IPS DF 6.9 (cell line): ENCODE measurements around the gene KCNIP1.

Experiments
- DNase-seq: peaks from one replicate; pipeline ENCODE4 v3.0.0-alpha.2; 2013; ENCODE audit warnings: low read depth, low spot score
- H3K27ac ChIP-seq: one replicate; pipeline ENCODE4 v1.5.1; 2013; ENCODE audit warnings: low read length, control low read depth
- H3K27me3 ChIP-seq: 2 replicates; pipeline ENCODE4 v1.6.1; 2013; ENCODE audit warnings: mild to moderate bottlenecking, low read length; ENCODE audit not compliant: control insufficient read depth, insufficient read depth
- H3K36me3 ChIP-seq: 2 replicates; pipeline ENCODE4 v1.6.1; 2013; ENCODE audit warnings: low read length; ENCODE audit not compliant: control insufficient read depth, insufficient read depth
- H3K4me1 ChIP-seq: 2 replicates; pipeline ENCODE4 v1.6.1; 2013; ENCODE audit warnings: low read length; ENCODE audit not compliant: control insufficient read depth, insufficient read depth
- H3K4me3 ChIP-seq: 2 replicates; pipeline ENCODE4 v1.5.1; 2013; ENCODE audit warnings: mild to moderate bottlenecking, low read length
- H3K9me3 ChIP-seq: 2 replicates; pipeline ENCODE4 v1.6.1; 2013; ENCODE audit warnings: low read length, inconsistent platforms; ENCODE audit not compliant: control insufficient read depth, insufficient read depth
- WGBS: extraction: QIAGEN DNeasy Blood & Tissue Kit; methylation state at CpG from one replicate; pipeline ENCODE4 v1.1.7; 2013; ENCODE audit warnings: mixed read lengths, missing lambda C conversion rate; ENCODE audit not compliant: insufficient read length, insufficient coverage; 5-methylcytosine and 5-hydroxymethylcytosine counted together

The KCNIP1 gene

DNA sequence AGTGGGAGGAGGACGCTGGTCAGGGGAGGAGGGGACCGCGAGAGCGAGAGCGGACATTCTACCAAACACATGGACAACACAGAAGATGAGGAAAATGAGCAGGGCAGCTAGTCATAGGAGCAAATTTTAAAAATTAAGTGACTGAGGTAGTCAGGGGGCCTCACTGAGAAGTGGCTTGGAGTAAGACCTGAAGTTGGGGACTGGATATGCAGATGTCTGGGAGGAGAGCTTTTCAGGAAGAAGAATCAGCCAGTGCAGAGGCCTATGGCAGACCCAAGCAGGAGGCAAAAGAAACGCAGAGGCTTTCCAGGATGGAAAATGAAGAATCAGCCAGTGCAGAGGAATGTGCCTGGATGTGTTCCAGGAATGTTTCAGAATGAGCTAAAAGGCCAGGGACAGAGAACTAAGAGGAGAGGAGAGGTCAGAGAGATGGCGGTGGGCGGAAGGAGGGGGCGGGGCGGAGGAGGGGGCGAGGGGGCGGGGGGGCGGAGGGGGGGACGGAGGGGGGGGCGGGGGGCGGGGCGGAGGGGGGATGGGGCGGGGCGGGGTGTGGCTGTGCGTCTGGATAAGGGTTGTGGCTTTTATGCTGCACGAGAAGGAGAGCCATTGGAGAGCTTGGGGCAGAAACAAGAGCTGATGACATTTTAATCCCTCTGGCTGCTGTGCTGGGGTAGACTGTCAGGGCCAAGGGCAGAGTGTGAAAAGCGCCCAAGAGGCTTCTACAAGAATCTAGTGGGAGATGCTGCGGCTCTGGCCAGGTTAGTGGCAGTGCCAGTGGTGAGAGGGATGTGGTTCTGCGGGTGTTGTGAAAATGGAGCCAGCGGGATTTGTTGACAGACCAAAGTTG lies 129.6 kb downstream of the KCNIP1 start:
- Histone ChIP-seq H3K27me3 (no peaks in the 10 kb centered on the region), H3K27ac (no peak overlapping the region), H3K9me3 (no peaks in the 10 kb centered on the region), H3K4me1 (peaks cover 6% of the 10 kb centered on the region), H3K36me3 (no peaks in the 10 kb centered on the region), H3K4me3 (peak overlapping the region; percentile 38; the same call in 1 of the 2 replicates)
- no peak for DNase-seq
- no CpG with 5 or more reads among the region's 25 CpGs for WGBS

DNA sequence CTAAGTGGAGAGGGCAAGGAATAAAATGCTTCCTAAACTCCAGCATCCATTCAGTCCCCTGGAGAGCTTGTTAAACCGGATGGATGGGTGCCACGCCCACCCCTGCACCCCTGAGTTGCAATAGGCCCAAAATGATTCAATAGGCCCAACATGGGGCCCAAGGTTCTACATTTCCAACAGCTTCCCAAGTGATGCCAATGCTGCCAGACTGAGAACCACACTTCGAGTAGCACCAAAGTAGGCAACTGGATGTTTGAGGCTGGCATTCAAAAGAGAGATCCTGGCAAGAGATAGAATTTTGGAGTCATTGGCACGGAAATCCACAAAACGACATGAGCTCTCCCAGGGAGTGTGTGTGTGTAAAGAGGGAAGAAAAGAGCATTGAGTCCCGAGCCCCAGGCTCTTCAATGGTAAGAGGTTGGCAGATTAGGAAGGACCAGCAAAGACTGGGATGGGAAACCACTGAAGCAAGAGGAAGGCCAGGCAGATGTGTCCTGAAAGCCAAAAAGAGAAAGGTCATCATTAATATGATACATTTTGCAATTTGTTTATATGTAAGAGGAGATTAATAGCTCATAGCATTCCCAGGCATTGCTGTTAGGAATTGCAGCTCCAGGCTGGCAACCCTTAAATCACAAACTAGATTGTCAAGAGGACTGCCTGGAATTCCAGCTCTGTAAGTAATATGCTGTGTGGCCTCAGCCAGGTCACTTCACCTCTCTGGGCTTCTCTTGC lies 130.6 kb downstream of the KCNIP1 start:
- Histone ChIP-seq H3K4me3 (no peak overlapping the region), H3K9me3 (no peaks in the 10 kb centered on the region), H3K36me3 (no peaks in the 10 kb centered on the region), H3K4me1 (peaks cover 7% of the 10 kb centered on the region), H3K27ac (no peak overlapping the region), H3K27me3 (no peaks in the 10 kb centered on the region)
- WGBS = no CpG with 5 or more reads among the region's 6 CpGs
- no peak for DNase-seq

DNA sequence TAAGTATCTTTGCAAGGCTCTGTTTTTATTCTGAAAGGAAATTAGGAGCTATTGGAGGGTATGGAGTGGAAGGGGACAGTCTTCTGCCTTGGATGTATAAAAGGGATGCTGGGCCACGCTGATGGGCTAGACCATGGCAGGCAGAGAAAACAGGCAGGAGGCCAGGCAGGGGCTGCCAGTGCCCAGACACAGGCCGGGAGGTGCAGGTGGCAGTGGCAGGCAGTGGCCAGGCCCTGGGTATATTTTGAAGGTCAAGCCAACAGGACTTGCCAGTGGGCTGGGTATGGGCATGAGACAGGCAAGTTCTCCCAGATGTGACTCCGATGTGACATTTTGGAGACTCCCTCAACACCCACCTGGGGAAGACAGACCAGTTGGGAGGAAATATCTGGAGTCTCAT lies 131.9 kb downstream of the KCNIP1 start:
- no peak overlapping the region for H3K4me3 ChIP-seq
- no peaks in the 10 kb centered on the region for H3K27me3 ChIP-seq
- H3K27ac ChIP-seq = no peak overlapping the region
- H3K36me3 ChIP-seq = no peaks in the 10 kb centered on the region
- H3K4me1 ChIP-seq = peaks cover 8% of the 10 kb centered on the region
- WGBS = no CpG with 5 or more reads among the region's 3 CpGs
- H3K9me3 ChIP-seq = no peaks in the 10 kb centered on the region
- no peak for DNase-seq

DNA sequence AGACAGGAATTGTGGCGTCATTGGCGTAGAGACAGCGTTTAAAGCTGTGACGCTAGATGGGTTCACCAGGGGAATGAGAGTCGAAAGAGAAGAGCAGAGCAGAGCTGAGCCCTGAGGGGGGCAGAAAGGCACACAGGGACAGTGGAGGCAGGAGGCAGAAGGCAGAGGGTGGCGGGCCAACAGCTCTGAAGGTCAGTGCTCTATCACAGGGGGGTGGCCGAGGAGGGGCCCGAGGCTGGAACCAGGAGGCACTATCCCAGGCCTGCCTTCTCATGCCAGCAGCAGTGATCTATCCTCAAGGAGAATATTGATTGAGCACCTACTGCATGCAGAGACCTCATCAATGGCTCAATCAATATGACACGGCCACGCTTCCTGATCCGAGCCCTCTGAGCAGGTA lies 132.4 kb downstream of the KCNIP1 start:
- no peak overlapping the region for H3K4me3 ChIP-seq
- no peaks in the 10 kb centered on the region for H3K36me3 ChIP-seq
- H3K9me3 ChIP-seq = no peaks in the 10 kb centered on the region
- H3K27me3 ChIP-seq = no peaks in the 10 kb centered on the region
- WGBS = no CpG with 5 or more reads among the region's 11 CpGs
- no peak for DNase-seq
- H3K27ac ChIP-seq = no peak overlapping the region
- peaks cover 8% of the 10 kb centered on the region for H3K4me1 ChIP-seq

DNA sequence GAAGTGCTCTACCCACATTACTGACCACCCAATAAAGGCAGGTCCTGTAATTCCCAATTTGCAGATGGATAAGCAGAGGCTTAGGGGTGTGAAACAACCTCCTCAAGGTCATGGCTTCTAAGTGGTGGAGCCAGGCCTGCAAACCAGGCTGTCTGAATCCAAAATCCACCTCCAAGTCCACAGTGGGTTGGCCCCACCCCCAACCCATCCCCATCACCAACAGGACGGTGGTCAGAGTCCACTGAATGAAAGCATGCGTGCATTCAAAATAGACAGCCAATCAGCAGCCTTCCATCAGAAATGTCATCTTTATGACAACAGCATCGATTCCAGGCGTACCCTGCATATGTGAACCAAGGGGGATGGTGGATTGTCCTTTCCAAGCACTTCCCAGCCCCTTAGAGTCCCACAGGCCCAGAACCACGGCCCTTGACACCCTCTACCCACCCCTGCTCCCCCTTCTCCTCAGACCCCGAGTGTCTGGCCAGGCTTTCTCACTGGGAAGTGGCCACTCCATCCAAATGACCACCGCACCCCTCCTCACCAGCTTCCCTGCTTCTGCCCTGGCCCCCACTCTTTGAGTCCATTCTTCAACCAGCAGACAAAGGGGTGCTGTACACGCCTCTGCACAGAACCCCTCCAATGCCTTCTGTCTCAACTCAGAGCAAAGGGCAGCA lies 133.1 kb downstream of the KCNIP1 start:
- Histone ChIP-seq H3K27me3 (no peaks in the 10 kb centered on the region), H3K4me1 (peaks cover 8% of the 10 kb centered on the region), H3K27ac (no peak overlapping the region), H3K9me3 (no peaks in the 10 kb centered on the region), H3K36me3 (no peaks in the 10 kb centered on the region), H3K4me3 (no peak overlapping the region)
- WGBS = no CpG with 5 or more reads among the region's 8 CpGs
- no peak for DNase-seq

DNA sequence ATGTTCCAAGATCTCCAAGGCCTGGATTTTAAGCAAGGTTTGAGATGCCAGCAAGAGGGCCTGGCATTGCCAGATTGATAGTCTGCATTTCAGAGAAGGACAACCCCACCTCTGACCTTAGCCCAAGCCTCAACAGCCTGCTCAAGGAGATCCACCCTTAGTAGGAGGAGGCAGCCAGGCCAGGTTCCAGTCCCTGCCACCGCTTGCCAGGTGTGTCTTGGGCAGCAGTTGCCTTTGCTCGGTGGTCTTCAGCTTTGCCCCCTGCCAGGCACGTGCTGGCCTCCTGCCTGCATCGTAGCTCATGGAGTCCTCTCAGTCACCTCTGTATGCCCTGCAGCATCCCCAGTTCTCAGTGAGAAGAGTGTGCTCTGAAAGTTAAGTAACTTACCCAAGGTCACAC lies 134.2 kb downstream of the KCNIP1 start:
- Histone ChIP-seq H3K4me1 (peaks cover 2% of the 10 kb centered on the region; the same call in 1 of the 2 replicates), H3K36me3 (no peaks in the 10 kb centered on the region), H3K4me3 (no peak overlapping the region), H3K27me3 (no peaks in the 10 kb centered on the region), H3K27ac (no peak overlapping the region), H3K9me3 (no peaks in the 10 kb centered on the region)
- WGBS = no CpG with 5 or more reads among the region's 4 CpGs
- no peak for DNase-seq

DNA sequence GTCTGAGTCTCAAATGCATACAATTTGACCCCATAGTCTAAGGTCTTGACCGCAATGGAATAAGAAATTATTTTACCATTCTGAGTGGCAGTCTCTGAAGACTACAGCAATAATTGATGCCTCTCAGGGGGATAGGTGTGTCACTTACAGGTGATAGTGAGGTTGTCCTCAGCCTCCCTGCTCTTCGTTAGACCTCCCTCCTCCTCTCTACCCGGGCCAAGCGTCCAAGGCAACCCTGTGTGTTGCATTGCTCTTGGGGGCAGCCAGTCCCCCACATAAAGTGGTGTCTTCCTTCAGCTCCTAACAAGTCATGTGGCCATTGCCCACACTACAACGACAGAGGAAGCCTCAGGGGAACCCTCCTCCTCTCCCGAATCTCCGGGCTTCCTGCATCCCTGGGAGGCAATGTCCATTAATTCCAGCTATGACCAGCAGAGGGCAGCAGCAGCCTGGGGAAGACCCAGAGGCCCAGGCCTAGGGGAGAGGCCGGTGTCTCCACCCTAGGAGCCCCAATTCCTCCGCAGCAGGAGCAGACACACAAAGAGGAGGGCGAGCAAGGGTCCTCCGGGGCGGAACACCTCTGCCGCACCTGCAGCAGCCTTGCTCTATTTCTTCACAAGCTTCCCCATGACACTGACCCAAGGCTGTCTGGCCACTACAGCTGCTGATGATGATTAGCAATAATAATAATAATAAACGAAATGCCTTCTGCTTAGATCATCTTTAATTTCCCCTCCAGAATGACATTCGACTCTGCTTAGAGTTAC lies 134.8 kb downstream of the KCNIP1 start:
- WGBS = no CpG with 5 or more reads among the region's 15 CpGs
- H3K9me3 ChIP-seq = no peaks in the 10 kb centered on the region
- H3K27me3 ChIP-seq = no peaks in the 10 kb centered on the region
- H3K4me3 ChIP-seq = no peak overlapping the region
- no peaks in the 10 kb centered on the region for H3K36me3 ChIP-seq
- H3K4me1 ChIP-seq = peaks cover 2% of the 10 kb centered on the region; the same call in 1 of the 2 replicates
- DNase-seq = peak; percentile 85
- H3K27ac ChIP-seq = no peak overlapping the region

DNA sequence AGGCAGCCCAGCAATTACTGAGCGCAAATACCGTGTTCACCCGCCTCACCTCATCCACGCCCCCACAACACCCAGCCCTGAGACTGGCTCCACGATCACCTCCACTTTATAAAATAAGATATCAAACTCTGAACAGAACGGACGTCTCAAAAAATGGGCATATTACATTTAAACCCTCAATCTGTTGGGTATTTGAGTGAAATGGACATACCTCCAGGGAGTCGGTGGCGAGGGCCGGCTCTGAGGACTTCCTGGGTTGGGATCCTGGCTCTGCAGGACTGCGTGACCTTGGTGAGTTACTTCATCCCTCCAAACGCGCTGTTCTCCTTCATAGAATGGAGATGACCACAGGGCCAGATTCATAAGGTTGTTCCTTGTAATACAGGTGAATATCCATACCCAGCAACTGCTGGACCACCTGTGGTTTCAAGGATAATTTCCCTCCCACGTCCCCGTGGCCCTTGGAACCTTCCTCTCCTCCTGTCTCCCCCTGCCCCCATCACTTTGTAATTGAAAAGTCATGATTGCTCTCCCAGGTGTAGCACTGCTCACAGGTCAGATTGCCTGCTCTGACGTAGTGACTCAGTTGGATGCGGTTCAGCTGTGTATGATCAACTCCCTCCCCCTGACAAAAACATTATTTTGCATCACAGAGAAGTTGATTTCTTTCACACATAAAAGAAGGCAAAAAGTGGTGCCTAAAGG lies 135.6 kb downstream of the KCNIP1 start:
- H3K4me1 ChIP-seq = peaks cover 2% of the 10 kb centered on the region; the same call in 1 of the 2 replicates
- H3K36me3 ChIP-seq = no peaks in the 10 kb centered on the region
- no peak for DNase-seq
- WGBS = no CpG with 5 or more reads among the region's 17 CpGs
- H3K4me3 ChIP-seq = no peak overlapping the region
- no peaks in the 10 kb centered on the region for H3K27me3 ChIP-seq
- H3K27ac ChIP-seq = no peak overlapping the region
- H3K9me3 ChIP-seq = no peaks in the 10 kb centered on the region

DNA sequence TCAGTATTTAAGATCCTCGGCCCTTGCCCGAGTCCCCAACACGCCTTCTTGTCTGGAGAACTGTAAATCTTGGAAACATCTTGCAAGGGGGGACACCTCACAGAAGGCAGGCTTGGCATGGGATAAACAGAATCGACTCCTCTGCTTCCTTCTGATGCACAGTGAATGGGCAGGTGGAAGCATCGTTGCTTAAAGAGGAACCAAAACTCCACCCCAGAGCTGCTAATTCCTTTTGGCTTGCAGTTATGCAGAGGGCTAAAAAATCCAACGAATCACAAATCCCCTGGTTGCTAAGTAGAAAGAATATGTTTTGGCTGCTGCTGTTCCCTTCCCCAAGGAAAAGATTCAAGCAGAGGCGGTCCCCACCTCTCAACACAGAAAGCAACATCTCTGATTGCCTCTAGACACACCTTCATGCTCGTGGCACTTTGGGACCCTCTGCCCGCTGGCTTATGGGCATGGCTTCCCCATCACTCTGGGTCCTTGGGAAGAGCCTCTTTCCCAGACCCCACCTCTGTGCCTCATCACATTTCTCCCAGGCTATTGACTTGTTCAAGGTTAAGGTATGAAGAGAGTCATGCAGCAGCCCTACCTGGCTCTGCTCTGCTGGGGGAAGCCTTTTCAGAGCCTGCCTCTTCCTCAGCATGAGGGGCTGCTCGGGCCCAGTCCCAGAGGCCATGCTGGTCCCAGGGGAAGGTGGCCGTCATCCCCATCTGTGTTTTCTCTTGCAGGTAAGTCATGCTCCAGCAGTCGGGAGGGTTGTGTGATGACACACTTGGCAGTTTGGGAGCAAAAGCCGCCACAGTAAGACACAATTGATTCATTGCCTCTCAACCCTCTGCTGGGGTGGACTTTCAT lies 137.1 kb downstream of the KCNIP1 start:
- Histone ChIP-seq H3K27ac (no peak overlapping the region), H3K36me3 (no peaks in the 10 kb centered on the region), H3K4me3 (no peak overlapping the region), H3K27me3 (no peaks in the 10 kb centered on the region), H3K9me3 (no peaks in the 10 kb centered on the region), H3K4me1 (peaks cover 2% of the 10 kb centered on the region; the same call in 1 of the 2 replicates)
- no peak for DNase-seq
- WGBS = no CpG with 5 or more reads among the region's 13 CpGs
